ENCODE measurements around the gene TCP11X2.
"Not testable (repeated sequence)": the region's sequence is repeated elsewhere in the genome, so short reads cannot be mapped to it uniquely, and the experiment has no call there.

The TCP11X2 gene

DNA sequence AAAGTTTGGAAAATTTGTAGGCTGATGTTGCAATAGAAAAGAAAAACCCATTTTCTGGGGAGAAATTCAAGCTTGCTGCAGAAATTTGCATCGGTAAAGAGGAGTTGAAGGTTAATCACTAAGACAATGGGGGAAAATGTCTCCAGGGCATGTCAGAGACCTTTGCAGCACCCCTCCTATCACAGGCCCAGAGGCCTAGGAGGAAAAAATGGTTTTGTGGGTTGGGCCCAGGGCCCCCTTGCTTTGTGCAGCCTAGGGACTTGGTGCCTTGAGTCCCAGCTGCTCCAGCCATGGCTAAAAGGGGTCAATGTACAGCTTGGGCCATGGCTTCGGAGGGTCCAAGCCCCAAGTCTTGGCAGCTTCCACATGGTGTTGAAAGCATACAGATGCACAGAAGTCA, 27.1 kb upstream of the TCP11X2 start:
- H2AFZ ChIP-seq (ENCODE audit: low read depth, low read length), result no peak overlapping the region
- H3K4me3 ChIP-seq (ENCODE audit: low read length), result no peak overlapping the region
- H3K9ac ChIP-seq (ENCODE audit: low read length), result no peak overlapping the region
- no peaks in the 10 kb centered on the region for H3K79me2 ChIP-seq (ENCODE audit: low read length)
- no peaks in the 10 kb centered on the region for H3K9me3 ChIP-seq (ENCODE audit: insufficient read depth, low read length)
- TF ChIP-seq, protein P1, sequence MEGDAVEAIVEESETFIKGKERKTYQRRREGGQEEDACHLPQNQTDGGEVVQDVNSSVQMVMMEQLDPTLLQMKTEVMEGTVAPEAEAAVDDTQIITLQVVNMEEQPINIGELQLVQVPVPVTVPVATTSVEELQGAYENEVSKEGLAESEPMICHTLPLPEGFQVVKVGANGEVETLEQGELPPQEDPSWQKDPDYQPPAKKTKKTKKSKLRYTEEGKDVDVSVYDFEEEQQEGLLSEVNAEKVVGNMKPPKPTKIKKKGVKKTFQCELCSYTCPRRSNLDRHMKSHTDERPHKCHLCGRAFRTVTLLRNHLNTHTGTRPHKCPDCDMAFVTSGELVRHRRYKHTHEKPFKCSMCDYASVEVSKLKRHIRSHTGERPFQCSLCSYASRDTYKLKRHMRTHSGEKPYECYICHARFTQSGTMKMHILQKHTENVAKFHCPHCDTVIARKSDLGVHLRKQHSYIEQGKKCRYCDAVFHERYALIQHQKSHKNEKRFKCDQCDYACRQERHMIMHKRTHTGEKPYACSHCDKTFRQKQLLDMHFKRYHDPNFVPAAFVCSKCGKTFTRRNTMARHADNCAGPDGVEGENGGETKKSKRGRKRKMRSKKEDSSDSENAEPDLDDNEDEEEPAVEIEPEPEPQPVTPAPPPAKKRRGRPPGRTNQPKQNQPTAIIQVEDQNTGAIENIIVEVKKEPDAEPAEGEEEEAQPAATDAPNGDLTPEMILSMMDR (IDR thresholded peaks at IDR 0.05; ENCODE audit: low read depth, low read length), result no peak
- no peaks in the 10 kb centered on the region for H3K4me1 ChIP-seq (ENCODE audit: low read length)
- no peaks in the 10 kb centered on the region for H3K27me3 ChIP-seq (ENCODE audit: low read depth, low read length)
- H4K20me1 ChIP-seq (ENCODE audit: insufficient read depth, low read length), result no peaks in the 10 kb centered on the region
- no peak overlapping the region for H3K27ac ChIP-seq (ENCODE audit: low read length)
- no peak overlapping the region for H3K4me2 ChIP-seq (ENCODE audit: low read length)
- no peaks in the 10 kb centered on the region for H3K36me3 ChIP-seq (replicated peaks; ENCODE audit: low read depth, low read length)

- Histone ChIP-seq H3K9ac (ENCODE audit: low read length) (no peak overlapping the region), H3K27ac (ENCODE audit: low read length) (no peak overlapping the region), H3K36me3 (replicated peaks; ENCODE audit: low read depth, low read length) (no peaks in the 10 kb centered on the region), H3K4me3 (ENCODE audit: low read length) (no peak overlapping the region), H3K4me1 (ENCODE audit: low read length) (no peaks in the 10 kb centered on the region), H3K4me2 (ENCODE audit: low read length) (no peak overlapping the region), H3K79me2 (ENCODE audit: low read length) (no peaks in the 10 kb centered on the region), H3K27me3 (ENCODE audit: low read depth, low read length) (no peaks in the 10 kb centered on the region), H2AFZ (ENCODE audit: low read depth, low read length) (no peak overlapping the region), H3K9me3 (ENCODE audit: insufficient read depth, low read length) (no peaks in the 10 kb centered on the region), H4K20me1 (ENCODE audit: insufficient read depth, low read length) (no peaks in the 10 kb centered on the region)
- TF ChIP-seq EZH2phosphoT487 (IDR thresholded peaks at IDR 0.05; ENCODE audit: low read depth), result no peak
- TF ChIP-seq, protein P1 (IDR thresholded peaks at IDR 0.05; ENCODE audit: low read depth, low read length), result no peak
These were observed 20.2 kb upstream of the TCP11X2 start for GRCh38 chrX:102491766-102492165.

DNA sequence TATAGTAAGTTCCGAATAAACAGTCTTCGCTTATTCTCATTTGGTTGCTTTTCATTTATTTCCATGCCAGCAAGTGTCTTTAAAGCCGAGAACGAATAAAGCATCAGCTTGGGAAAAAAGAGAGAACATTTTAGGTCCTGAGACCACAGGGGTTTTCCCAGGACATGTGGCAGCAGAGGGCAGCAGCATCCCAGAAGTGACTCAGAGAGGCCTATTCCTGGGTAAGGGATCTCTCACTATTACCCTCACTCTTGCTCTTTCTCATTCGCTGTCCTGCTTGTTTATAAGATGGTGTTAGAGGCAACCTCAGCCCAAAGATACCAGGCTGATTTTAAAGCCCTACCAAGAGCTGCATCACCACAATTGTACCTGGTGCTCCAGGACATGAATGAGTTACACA, 7.2 kb upstream of the TCP11X2 start:
- not testable (repeated sequence) for H3K79me2 ChIP-seq (ENCODE audit: low read length); H3K4me2 ChIP-seq (ENCODE audit: low read length); H4K20me1 ChIP-seq (ENCODE audit: insufficient read depth, low read length); H2AFZ ChIP-seq (ENCODE audit: low read depth, low read length); H3K36me3 ChIP-seq (replicated peaks; ENCODE audit: low read depth, low read length); H3K27ac ChIP-seq (ENCODE audit: low read length); H3K4me1 ChIP-seq (ENCODE audit: low read length); H3K9ac ChIP-seq (ENCODE audit: low read length); H3K9me3 ChIP-seq (ENCODE audit: insufficient read depth, low read length); H3K4me3 ChIP-seq (ENCODE audit: low read length); H3K27me3 ChIP-seq (ENCODE audit: low read depth, low read length)

DNA sequence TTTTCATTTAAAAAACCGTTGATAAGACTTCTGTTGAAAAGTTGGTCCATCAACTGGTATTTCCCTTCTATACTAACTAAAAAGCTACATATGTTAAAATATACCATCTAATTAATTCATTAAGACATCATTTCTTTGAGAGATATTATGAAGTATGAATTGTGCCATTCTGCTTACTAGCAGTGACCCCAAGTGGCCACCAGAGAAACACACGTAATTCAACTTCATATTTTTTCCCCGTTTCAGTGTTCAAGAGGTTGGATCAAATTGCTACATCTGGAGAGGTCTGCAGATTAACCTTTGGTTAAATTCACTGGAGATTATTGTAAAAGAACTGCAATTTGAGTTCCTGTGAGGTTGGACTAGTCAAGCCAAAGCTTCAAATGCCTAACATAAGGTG, 1.4 kb downstream of the TCP11X2 start:
- H3K9me3 ChIP-seq (ENCODE audit: insufficient read depth, low read length); H3K9ac ChIP-seq (ENCODE audit: low read length); H4K20me1 ChIP-seq (ENCODE audit: insufficient read depth, low read length); H3K79me2 ChIP-seq (ENCODE audit: low read length); H3K27ac ChIP-seq (ENCODE audit: low read length); H3K4me2 ChIP-seq (ENCODE audit: low read length); H3K4me3 ChIP-seq (ENCODE audit: low read length); H3K36me3 ChIP-seq (replicated peaks; ENCODE audit: low read depth, low read length); H2AFZ ChIP-seq (ENCODE audit: low read depth, low read length); H3K4me1 ChIP-seq (ENCODE audit: low read length); H3K27me3 ChIP-seq (ENCODE audit: low read depth, low read length): not testable (repeated sequence)

- H2AFZ ChIP-seq (ENCODE audit: low read depth, low read length); H3K27me3 ChIP-seq (ENCODE audit: low read depth, low read length); H4K20me1 ChIP-seq (ENCODE audit: insufficient read depth, low read length); H3K27ac ChIP-seq (ENCODE audit: low read length); H3K9ac ChIP-seq (ENCODE audit: low read length); H3K4me1 ChIP-seq (ENCODE audit: low read length); H3K79me2 ChIP-seq (ENCODE audit: low read length); H3K4me2 ChIP-seq (ENCODE audit: low read length); H3K4me3 ChIP-seq (ENCODE audit: low read length); H3K9me3 ChIP-seq (ENCODE audit: insufficient read depth, low read length); H3K36me3 ChIP-seq (replicated peaks; ENCODE audit: low read depth, low read length): not testable (repeated sequence)
These were observed 13.0 kb downstream of the TCP11X2 start for GRCh38 chrX:102458615-102459014.

GRCh38 chrX:102439908-102440307, 31.7 kb downstream of the TCP11X2 start, which contains the start of gene NXF2B:
Gene NXF2B (minus strand): TSS chrX:102440008. CDS start chrX:102380036, 59,972 bp downstream.
- H3K27ac ChIP-seq (ENCODE audit: low read length); H3K4me3 ChIP-seq (ENCODE audit: low read length); H3K79me2 ChIP-seq (ENCODE audit: low read length); H3K4me1 ChIP-seq (ENCODE audit: low read length); H3K36me3 ChIP-seq (replicated peaks; ENCODE audit: low read depth, low read length); H4K20me1 ChIP-seq (ENCODE audit: insufficient read depth, low read length); H3K9me3 ChIP-seq (ENCODE audit: insufficient read depth, low read length); H3K9ac ChIP-seq (ENCODE audit: low read length); H3K4me2 ChIP-seq (ENCODE audit: low read length); H2AFZ ChIP-seq (ENCODE audit: low read depth, low read length); H3K27me3 ChIP-seq (ENCODE audit: low read depth, low read length): not testable (repeated sequence)

GRCh38 chrX:102414493-102414892, 57.1 kb downstream of the TCP11X2 start:
- H3K9me3 ChIP-seq (ENCODE audit: insufficient read depth, low read length), result not testable (repeated sequence)

More at GRCh38 chrX:102414493-102414892, 57.1 kb downstream of the TCP11X2 start:
- not testable (repeated sequence) for H4K20me1 ChIP-seq (ENCODE audit: insufficient read depth, low read length); H3K79me2 ChIP-seq (ENCODE audit: low read length); H3K36me3 ChIP-seq (replicated peaks; ENCODE audit: low read depth, low read length); H2AFZ ChIP-seq (ENCODE audit: low read depth, low read length); H3K4me1 ChIP-seq (ENCODE audit: low read length); H3K4me2 ChIP-seq (ENCODE audit: low read length); H3K4me3 ChIP-seq (ENCODE audit: low read length); H3K9ac ChIP-seq (ENCODE audit: low read length); H3K27me3 ChIP-seq (ENCODE audit: low read depth, low read length); H3K27ac ChIP-seq (ENCODE audit: low read length)
